ENCODE results near the gene GUCA2B. TPM values are rescaled to one million over a fixed set of nuclear protein-coding genes. Genes with fewer than 3 reads are reported as not detected.

GUCA2B gene
- total and polyA plus RNA-seq, 5 donors: not detected

DNA sequence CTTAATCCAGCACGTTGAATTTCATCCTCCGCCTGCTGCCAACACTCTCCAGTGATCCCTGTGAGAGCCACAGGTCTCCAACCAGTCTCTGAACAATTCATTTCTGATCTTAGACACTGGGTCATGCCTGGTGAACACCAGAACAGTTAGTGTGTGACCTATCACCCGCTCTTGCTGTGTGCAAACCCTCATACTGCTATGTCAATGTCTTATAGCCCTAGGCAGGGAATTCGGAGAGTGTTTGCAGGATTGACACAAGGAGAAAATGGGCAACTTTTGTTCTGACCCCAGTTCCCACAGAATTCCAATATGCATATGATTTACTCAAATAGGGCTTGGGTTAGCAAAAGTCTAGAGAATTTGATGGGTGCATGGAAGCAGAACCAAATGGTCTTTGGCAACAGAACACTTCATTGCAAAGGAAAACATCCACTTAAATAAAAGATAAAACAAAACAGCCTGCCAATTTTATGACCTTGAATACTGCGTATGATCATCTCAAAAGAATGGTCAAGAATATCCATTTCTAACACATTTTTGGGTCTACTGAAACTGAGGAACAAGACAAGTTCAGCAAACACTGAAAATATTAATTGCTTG is 23.0 kb upstream of the GUCA2B start:
- no peaks in the 10 kb centered on the region for H3K9me3 ChIP-seq (ENCODE audit: control insufficient read depth, low read length)
- ATAC-seq: no peak
- no peaks in the 10 kb centered on the region for H3K27me3 ChIP-seq (ENCODE audit: control insufficient read depth, insufficient read depth)
- no peaks in the 10 kb centered on the region for H3K4me1 ChIP-seq (ENCODE audit: control insufficient read depth, insufficient read depth, low read length)
- H3K27ac ChIP-seq (ENCODE audit: low read length): no peak overlapping the region
- 73% methylated on average over 5 of the region's 5 CpGs for WGBS
- DNase-seq: no peak
- no peak overlapping the region for H3K4me3 ChIP-seq (ENCODE audit: low read length)
- intact Hi-C loops (cut with DNase I): no loop called here

DNA sequence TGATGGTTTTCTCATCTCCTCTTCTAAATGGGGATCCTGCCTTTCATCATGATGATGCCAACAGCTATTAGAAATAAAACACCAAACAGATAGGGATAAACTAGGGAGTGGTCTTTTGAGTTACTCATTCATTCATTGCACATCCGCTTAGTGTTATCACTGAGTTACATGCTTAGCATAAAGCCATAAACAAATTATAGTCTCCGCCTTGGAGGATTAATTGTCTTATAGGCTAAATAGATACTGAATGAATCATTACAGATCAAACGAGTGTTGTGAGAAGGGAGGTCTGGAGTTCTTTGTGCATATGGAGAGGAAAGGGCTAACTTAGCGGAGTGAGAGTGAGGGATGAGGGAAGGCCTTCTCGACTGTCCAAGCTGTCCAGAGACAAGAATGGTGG is 19.8 kb upstream of the GUCA2B start:
- 87% methylated on average over 5 of the region's 5 CpGs for WGBS
- Histone ChIP-seq H3K4me1 (ENCODE audit: control insufficient read depth, insufficient read depth, low read length) (no peaks in the 10 kb centered on the region), H3K27me3 (ENCODE audit: control insufficient read depth, insufficient read depth) (no peaks in the 10 kb centered on the region), H3K9me3 (ENCODE audit: control insufficient read depth, low read length) (no peaks in the 10 kb centered on the region), H3K27ac (ENCODE audit: low read length) (no peak overlapping the region), H3K4me3 (ENCODE audit: low read length) (no peak overlapping the region)
- ATAC-seq (no peak), DNase-seq (no peak)
- intact Hi-C loops (cut with DNase I): no loop called here

DNA sequence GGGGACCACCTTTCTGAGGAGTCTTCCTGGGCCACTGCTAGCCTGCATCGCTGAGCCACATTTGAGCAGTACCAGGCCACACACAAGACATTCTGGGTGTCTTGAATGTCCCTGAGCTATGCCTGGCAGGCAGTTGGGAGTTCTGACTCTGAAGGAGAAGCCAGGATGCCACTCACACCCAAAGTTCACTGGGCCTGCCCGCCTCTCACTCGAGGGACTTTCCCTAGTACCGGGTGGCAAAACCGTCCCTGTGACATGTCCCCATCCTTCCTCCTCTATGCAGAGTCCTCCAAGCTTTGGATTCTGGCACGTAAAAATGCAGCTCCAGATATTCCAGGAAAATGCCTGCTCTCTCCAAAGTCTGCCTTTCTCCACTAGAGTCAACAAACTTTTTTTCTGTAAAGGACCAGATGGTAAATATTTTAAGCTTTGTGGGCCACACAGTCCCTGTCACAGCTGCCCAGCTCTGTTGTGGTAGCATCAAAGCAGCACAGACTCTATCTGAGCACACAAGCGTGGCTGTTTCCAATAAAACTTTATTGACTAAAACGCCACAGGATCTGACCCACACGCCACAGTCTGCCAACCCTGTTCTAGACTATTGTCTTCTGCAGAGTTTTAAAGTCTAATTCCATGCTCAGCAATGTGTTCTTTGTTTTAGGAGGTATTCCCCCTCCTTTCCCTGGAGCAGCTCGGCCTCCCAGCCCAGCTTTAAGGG is 19.2 kb upstream of the GUCA2B start:
- H3K27me3 ChIP-seq (ENCODE audit: control insufficient read depth, insufficient read depth): no peaks in the 10 kb centered on the region
- DNase-seq (no peak), ATAC-seq (no peak)
- 84% methylated on average over 10 of the region's 10 CpGs for WGBS
- no peaks in the 10 kb centered on the region for H3K9me3 ChIP-seq (ENCODE audit: control insufficient read depth, low read length)
- no peak overlapping the region for H3K27ac ChIP-seq (ENCODE audit: low read length)
- no peak overlapping the region for H3K4me3 ChIP-seq (ENCODE audit: low read length)
- intact Hi-C loops (cut with DNase I): no loop called here
- no peaks in the 10 kb centered on the region for H3K4me1 ChIP-seq (ENCODE audit: control insufficient read depth, insufficient read depth, low read length)

DNA sequence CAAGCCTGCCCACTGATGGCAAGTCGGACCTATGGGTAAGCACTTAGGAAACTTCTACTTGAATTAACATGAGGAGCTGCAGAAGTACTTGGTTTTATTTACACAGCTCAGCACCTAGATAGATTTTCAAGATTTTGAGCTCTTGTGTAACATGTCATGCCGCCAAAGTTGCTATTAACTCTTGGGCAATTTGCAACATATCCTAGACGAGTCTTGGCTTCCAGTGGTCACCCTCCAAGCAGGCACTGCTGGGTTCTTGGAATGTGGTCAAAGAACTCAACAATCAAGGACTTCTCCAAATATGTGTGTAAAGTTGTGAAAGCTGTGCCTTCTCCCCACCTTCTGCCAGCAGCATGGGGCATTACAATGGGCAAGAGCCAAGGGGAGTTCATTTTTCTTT is 17.8 kb upstream of the GUCA2B start:
- H3K4me1 ChIP-seq (ENCODE audit: control insufficient read depth, insufficient read depth, low read length): no peaks in the 10 kb centered on the region
- WGBS: 62% methylated on average over 3 of the region's 3 CpGs
- H3K4me3 ChIP-seq (ENCODE audit: low read length): no peak overlapping the region
- no peaks in the 10 kb centered on the region for H3K27me3 ChIP-seq (ENCODE audit: control insufficient read depth, insufficient read depth)
- ATAC-seq (no peak), DNase-seq (no peak)
- no peaks in the 10 kb centered on the region for H3K9me3 ChIP-seq (ENCODE audit: control insufficient read depth, low read length)
- no peak overlapping the region for H3K27ac ChIP-seq (ENCODE audit: low read length)
- intact Hi-C loops (cut with DNase I): no loop called here

DNA sequence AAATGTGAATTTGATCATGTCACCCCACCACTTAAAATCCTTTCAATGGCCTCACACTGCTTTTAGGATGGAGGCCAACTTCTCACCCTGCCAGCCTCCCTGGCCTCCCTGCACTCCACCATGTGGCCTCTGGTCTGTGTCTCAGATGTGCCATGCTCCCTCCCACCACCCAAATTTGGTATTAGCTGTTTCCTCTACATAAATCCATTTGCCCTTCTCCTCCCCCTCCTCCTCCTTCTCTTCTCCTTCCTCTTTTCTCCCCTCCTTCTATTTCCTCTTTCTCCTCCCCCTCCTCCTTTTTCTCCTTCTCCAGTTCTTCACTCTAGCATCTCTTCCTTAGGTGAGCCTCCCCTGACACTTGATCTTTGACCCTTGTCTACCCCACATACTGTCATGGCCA is 16.7 kb upstream of the GUCA2B start:
- Histone ChIP-seq H3K4me1 (ENCODE audit: control insufficient read depth, insufficient read depth, low read length) (no peaks in the 10 kb centered on the region), H3K4me3 (ENCODE audit: low read length) (no peak overlapping the region), H3K9me3 (ENCODE audit: control insufficient read depth, low read length) (no peaks in the 10 kb centered on the region), H3K27ac (ENCODE audit: low read length) (no peak overlapping the region), H3K27me3 (ENCODE audit: control insufficient read depth, insufficient read depth) (no peaks in the 10 kb centered on the region)
- intact Hi-C loops (cut with DNase I): no loop called here
- no peak for DNase-seq
- no peak for ATAC-seq

DNA sequence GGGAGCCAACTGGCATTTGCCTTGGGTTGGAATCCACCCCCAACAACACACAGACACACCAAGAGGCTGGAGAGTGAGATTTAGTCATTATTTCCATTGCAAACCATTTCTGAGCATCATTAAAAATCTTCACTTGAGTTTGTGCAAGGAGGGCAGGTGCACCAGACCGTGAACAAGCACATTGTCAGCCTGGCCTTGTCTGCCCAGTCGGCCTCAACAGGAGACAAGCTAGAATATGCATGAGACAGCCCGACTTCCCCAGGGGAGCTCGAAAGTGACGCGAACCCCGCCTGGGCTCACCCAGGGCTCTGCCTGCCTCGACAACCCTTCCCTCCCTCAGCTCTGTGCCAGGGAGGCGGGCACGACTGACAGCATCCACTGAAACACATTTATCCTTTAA is 15.4 kb upstream of the GUCA2B start:
- 73% methylated on average over 10 of the region's 10 CpGs for WGBS
- Histone ChIP-seq H3K27me3 (ENCODE audit: control insufficient read depth, insufficient read depth) (no peaks in the 10 kb centered on the region), H3K9me3 (ENCODE audit: control insufficient read depth, low read length) (no peaks in the 10 kb centered on the region), H3K4me3 (ENCODE audit: low read length) (no peak overlapping the region), H3K4me1 (ENCODE audit: control insufficient read depth, insufficient read depth, low read length) (no peaks in the 10 kb centered on the region), H3K27ac (ENCODE audit: low read length) (no peak overlapping the region)
- no peak for DNase-seq
- ATAC-seq: no peak
- intact Hi-C loops (cut with DNase I): no loop called here

DNA sequence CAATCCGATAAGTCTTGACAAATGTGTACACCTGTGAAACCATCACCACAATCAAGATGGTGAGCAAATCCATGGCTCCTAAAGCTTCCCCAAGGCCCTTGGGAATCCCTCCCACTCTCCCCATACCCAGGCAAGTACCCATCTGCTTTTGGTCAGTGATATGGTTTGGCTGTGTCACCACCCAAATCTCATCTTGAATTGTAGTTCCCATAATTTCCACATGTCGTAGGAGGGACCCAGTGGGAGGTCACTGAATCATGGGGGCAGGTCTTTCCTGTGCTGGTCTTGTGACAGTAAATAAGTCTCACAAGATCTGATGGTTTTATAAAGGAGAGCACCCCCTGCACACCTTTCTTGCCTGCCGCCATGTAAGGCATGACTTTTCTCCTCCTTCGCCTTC is 14.6 kb upstream of the GUCA2B start:
- WGBS: 91% methylated on average over 4 of the region's 4 CpGs

DNA sequence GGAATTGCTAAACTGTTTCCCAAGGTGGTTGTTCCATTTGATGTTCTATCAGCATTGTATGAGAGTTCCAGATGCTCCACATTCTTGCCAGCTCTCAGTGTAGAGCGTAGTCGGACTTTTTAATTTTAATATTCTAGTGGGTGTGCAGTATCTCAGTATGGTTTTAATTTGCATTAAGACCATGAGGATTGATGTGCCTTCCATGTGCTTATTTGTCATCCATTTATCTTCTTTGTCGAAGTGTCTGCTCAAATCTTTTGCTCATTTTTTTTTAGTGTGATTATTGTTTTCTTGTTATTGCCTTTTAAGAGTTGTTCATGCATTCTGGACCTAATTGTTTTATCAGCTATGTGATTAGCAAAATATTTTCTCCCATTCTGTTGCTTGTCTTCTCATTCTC is 13.8 kb upstream of the GUCA2B start:
- no peak overlapping the region for H3K27ac ChIP-seq (ENCODE audit: low read length)
- intact Hi-C loops (cut with DNase I): no loop called here
- H3K27me3 ChIP-seq (ENCODE audit: control insufficient read depth, insufficient read depth): no peaks in the 10 kb centered on the region
- WGBS: 84% methylated on average over 3 of the region's 3 CpGs
- H3K4me3 ChIP-seq (ENCODE audit: low read length): no peak overlapping the region
- ATAC-seq (no peak), DNase-seq (no peak)
- no peaks in the 10 kb centered on the region for H3K9me3 ChIP-seq (ENCODE audit: control insufficient read depth, low read length)
- no peaks in the 10 kb centered on the region for H3K4me1 ChIP-seq (ENCODE audit: control insufficient read depth, insufficient read depth, low read length)

More for the DNA sequence above, 14.6 kb upstream of the GUCA2B start:
- Histone ChIP-seq H3K27ac (ENCODE audit: low read length) (no peak overlapping the region), H3K4me3 (ENCODE audit: low read length) (no peak overlapping the region), H3K9me3 (ENCODE audit: control insufficient read depth, low read length) (no peaks in the 10 kb centered on the region), H3K27me3 (ENCODE audit: control insufficient read depth, insufficient read depth) (no peaks in the 10 kb centered on the region), H3K4me1 (ENCODE audit: control insufficient read depth, insufficient read depth, low read length) (no peaks in the 10 kb centered on the region)
- DNase-seq: no peak
- ATAC-seq: no peak
- intact Hi-C loops (cut with DNase I): no loop called here

DNA sequence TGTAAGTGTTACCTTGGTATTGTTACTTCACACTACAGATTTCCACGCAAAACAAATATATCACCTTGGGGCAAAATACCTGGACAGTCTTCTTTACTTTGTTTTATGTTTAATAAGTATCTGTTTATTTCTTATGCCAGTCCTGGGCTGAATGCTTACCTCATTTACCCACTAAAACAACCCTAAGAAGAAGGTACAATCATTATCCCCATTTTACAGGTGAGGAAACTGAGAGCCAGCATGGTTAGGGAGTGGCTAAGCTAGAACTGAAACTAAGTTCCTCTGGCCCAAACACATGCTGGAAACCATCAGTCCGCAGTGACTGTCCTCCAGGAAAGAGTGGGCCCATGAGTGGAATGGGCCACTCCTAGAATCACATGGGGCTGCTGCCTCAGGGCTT is 13.0 kb upstream of the GUCA2B start:
- Histone ChIP-seq H3K4me1 (ENCODE audit: control insufficient read depth, insufficient read depth, low read length) (no peaks in the 10 kb centered on the region), H3K27me3 (ENCODE audit: control insufficient read depth, insufficient read depth) (no peaks in the 10 kb centered on the region), H3K4me3 (ENCODE audit: low read length) (no peak overlapping the region), H3K9me3 (ENCODE audit: control insufficient read depth, low read length) (no peaks in the 10 kb centered on the region), H3K27ac (ENCODE audit: low read length) (no peak overlapping the region)
- no peak for DNase-seq
- WGBS: 93% methylated on average over 2 of the region's 2 CpGs
- no peak for ATAC-seq
- intact Hi-C loops (cut with DNase I): loop anchor here in 1 of 4 donors (10.0 kb wide), 1 partner anchor 605 kb away; the partner anchor contains the start of gene CLDN19

DNA sequence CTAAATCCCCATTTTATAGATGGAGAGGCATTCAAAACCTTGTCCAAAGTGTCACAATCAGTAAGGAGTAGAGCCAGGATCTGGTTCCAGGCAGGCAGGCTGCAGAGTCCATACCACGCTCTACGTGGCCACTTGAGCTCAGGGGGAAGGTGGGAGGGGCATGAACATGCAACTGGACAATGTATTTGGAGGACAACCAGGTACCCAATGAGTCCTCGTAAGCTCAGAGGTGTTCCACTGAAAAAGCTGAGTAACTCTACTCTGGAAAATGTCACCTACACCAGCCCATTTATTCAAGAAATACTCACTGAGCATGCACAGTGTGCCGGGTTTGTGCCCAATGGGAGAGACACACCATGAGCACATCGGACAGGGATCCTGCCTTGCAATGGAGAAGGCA is 11.2 kb upstream of the GUCA2B start:
- Histone ChIP-seq H3K9me3 (ENCODE audit: control insufficient read depth, low read length) (no peaks in the 10 kb centered on the region), H3K27ac (ENCODE audit: low read length) (no peak overlapping the region), H3K27me3 (ENCODE audit: control insufficient read depth, insufficient read depth) (no peaks in the 10 kb centered on the region), H3K4me3 (ENCODE audit: low read length) (no peak overlapping the region), H3K4me1 (ENCODE audit: control insufficient read depth, insufficient read depth, low read length) (no peaks in the 10 kb centered on the region)
- DNase-seq: no peak
- intact Hi-C loops (cut with DNase I): loop anchor here in 1 of 4 donors (10.0 kb wide), 1 partner anchor 603 kb away; the partner anchor contains the start of gene CLDN19
- ATAC-seq: no peak
- WGBS: 77% methylated on average over 5 of the region's 5 CpGs

DNA sequence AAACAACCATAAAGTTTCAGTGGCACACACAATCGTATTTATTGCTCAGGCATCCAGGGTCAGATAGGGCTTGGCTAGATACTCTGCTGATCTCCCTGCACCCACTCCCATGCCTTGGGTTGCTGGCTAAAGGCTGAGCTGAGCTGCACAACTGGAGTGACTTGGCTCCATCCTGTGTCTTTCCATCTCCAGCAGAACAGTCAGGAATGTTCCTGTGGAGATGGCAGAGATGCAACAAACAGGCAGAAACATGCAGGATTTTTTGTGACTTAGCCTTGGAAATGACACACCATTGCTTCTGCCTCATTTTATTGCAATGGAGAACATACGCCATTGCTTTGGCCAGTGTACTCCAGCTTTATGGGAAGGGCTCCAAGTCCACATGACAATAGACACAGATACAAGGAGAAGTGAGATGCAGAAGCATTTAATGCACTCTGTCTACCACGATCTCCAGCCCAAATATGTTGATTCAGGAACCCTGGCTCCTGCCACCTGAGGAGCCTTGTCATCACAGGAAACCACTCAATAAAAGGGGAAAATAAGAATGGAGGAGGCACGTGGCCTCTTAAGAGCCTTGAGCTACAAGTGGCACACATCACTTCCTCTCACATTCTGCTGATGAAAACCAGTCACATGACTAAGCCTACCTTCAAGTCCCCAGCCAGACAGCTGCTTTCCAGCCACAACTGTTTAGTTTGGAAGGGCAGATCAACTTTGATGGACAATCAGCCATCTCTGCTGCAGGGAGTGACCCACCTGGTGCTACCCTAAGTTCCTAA is 10.1 kb upstream of the GUCA2B start:
- intact Hi-C loops (cut with DNase I): loop anchor here in 1 of 4 donors (10.0 kb wide), 1 partner anchor 602 kb away; the partner anchor contains the start of gene CLDN19
- no peak overlapping the region for H3K4me3 ChIP-seq (ENCODE audit: low read length)
- no peak for DNase-seq
- no peak overlapping the region for H3K27ac ChIP-seq (ENCODE audit: low read length)
- WGBS: 33% methylated on average over 4 of the region's 4 CpGs
- H3K4me1 ChIP-seq (ENCODE audit: control insufficient read depth, insufficient read depth, low read length): no peaks in the 10 kb centered on the region
- no peak for ATAC-seq
- no peaks in the 10 kb centered on the region for H3K27me3 ChIP-seq (ENCODE audit: control insufficient read depth, insufficient read depth)
- H3K9me3 ChIP-seq (ENCODE audit: control insufficient read depth, low read length): no peaks in the 10 kb centered on the region
